H1 (cell line): ENCODE results near the gene ACYP1. TPM values are rescaled to one million over a fixed set of nuclear protein-coding genes. Genes with fewer than 3 reads are reported as not detected.

Source experiments
- CREB1 ChIP-seq: IDR thresholded peaks from 2 replicates; pipeline ENCODE4 v1.6.1; 2012; ENCODE audit warnings: inconsistent platforms
- KDM5A ChIP-seq: fragments of 200-600 bp; IDR thresholded peaks from 2 replicates; pipeline ENCODE4 v1.7.1; 2012; ENCODE audit warnings: mild to moderate bottlenecking, low read length, inconsistent platforms, mixed read lengths
- RFX5 ChIP-seq: IDR thresholded peaks from 2 replicates; pipeline ENCODE4 v1.6.1; 2011; ENCODE audit warnings: low read depth, low read length, improper control_type of control experiment, borderline replicate concordance
- TAF7 ChIP-seq: optimal IDR thresholded peaks from 2 replicates; pipeline ENCODE3; 2011; ENCODE audit warnings: low read depth, mild to moderate bottlenecking, inconsistent platforms, low read length, moderate library complexity, borderline replicate concordance
- YY1 ChIP-seq: IDR thresholded peaks from 2 replicates; pipeline ENCODE4 v1.6.1; 2011; ENCODE audit warnings: low read depth, mild to moderate bottlenecking, low read length
- polyA plus RNA-seq, 7 experiments: library from polyadenylated mRNA; depleted of rRNA in 3 of 7; stranded (reverse) in 5 of 7; unstranded in 2 of 7; fragments of >200 nt in 5 of 7; fragments of 200-250 nt in 2 of 7; gene quantifications; 1 replicate in 5 of 7; 2 replicates in 1 of 7; 4 replicates in 1 of 7; pipeline versions ENCODE4 v1.2.1 to v1.2.3, GENCODE V29; 2011 to 2013; ENCODE audit warnings: missing spikeins in 2 of 7, mixed read lengths in 2 of 7
- total RNA-seq: library from RNA; stranded (reverse); fragmentation: NEBNext Ultra II Directional; extraction: Animal tissue kit (Norgen Biotek cat#: 25700); gene quantifications from 2 replicates; pipeline ENCODE4 v1.2.1, GENCODE V29; 2021

Gene ACYP1
- total and polyA plus RNA-seq, 2 of the 8 experiments (the other 6 are each of a cell fraction or from before 2014, with no cell fraction given) = 22.3 to 24.8 TPM

- TF ChIP-seq RFX5 (no peak), KDM5A (no peak), CREB1 (no peak), TAF7 (no peak), YY1 (no peak)
These were observed 30.9 kb downstream of the ACYP1 start (continued) for GRCh38 chr14:75032939-75033338.
